GM18526 (cell line): ENCODE measurements around the gene LRMDA.

Experiments used
- POLR2A ChIP-seq: IDR thresholded peaks from 3 replicates; pipeline ENCODE4 v1.6.1; 2011; ENCODE audit not compliant: insufficient read length; ENCODE audit errors: extremely low read depth

LRMDA gene

GRCh38 chr10:76399226-76399625, 967.8 kb downstream of the LRMDA start:
- TF ChIP-seq POLR2A = no peak

GRCh38 chr10:76401006-76401405, 969.6 kb downstream of the LRMDA start:
- TF ChIP-seq POLR2A = no peak

GRCh38 chr10:76403912-76404311, 972.5 kb downstream of the LRMDA start:
- no peak for TF ChIP-seq POLR2A

GRCh38 chr10:76404531-76404930, 973.1 kb downstream of the LRMDA start:
- TF ChIP-seq POLR2A = no peak

- no peak for TF ChIP-seq POLR2A
These were observed 974.5 kb downstream of the LRMDA start for GRCh38 chr10:76405922-76406321.

GRCh38 chr10:76408646-76409045, 977.2 kb downstream of the LRMDA start:
- no peak for TF ChIP-seq POLR2A

GRCh38 chr10:76411729-76412435, 980.5 kb downstream of the LRMDA start:
- no peak for TF ChIP-seq POLR2A

GRCh38 chr10:76415554-76415953, 984.1 kb downstream of the LRMDA start:
- no peak for TF ChIP-seq POLR2A

- no peak for TF ChIP-seq POLR2A
These were observed 985.2 kb downstream of the LRMDA start for GRCh38 chr10:76416642-76417041.

GRCh38 chr10:76420725-76421124, 989.3 kb downstream of the LRMDA start:
- no peak for TF ChIP-seq POLR2A

GRCh38 chr10:76422769-76423168, 991.3 kb downstream of the LRMDA start:
- TF ChIP-seq POLR2A = no peak

- no peak for TF ChIP-seq POLR2A
These were observed 997.3 kb downstream of the LRMDA start for GRCh38 chr10:76428551-76429367.

- TF ChIP-seq POLR2A = no peak
These were observed 998.1 kb downstream of the LRMDA start for GRCh38 chr10:76429368-76430060.

- TF ChIP-seq POLR2A = no peak
These were observed 998.7 kb downstream of the LRMDA start for GRCh38 chr10:76430061-76430645.
